H1 (cell line): ENCODE measurements around the gene NDUFV1. TPM values are rescaled to one million over a fixed set of nuclear protein-coding genes. Genes with fewer than 3 reads are reported as not detected.
"Not testable (repeated sequence)": the region's sequence is repeated elsewhere in the genome, so short reads cannot be mapped to it uniquely, and the experiment has no call there.

Experiments
- CTCF ChIA-PET: fragments of 300-600 bp; sonication (Branson Sonifier 250); formaldehyde crosslinking; loops from one replicate; lab custom pipeline; 2021; ENCODE audit not compliant: partially characterized antibody; lab: Charles Lee
- POLR2A ChIA-PET: fragments of 300-600 bp; sonication (Branson Sonifier 250); formaldehyde crosslinking; loops from one replicate; lab custom pipeline; 2021; ENCODE audit warnings: inconsistent platforms; ENCODE audit not compliant: partially characterized antibody; lab: Charles Lee
- DNase-seq, 2 experiments: peaks; one replicate each; pipeline versions ENCODE4 v3.0.0 to v3.0.0-alpha.2; 2010 to 2022; ENCODE audit warnings: low spot score in 2 of 2, low read depth in 1 of 2, mixed read lengths in 1 of 2
- FAIRE-seq: peaks from 2 replicates; lab custom pipeline; 2011; peaks lifted over from hg19 to GRCh38; lab: Jason Lieb, UNC
- H2AFZ ChIP-seq: 2 replicates; pipeline ENCODE4 v1.8.1; 2012; ENCODE audit warnings: low read length, inconsistent platforms
- H2AK5ac ChIP-seq: 2 replicates; pipeline ENCODE4 v1.6.1; 2013; ENCODE audit warnings: low read depth, low read length
- H2BK120ac ChIP-seq: replicated peaks from 2 replicates; pipeline ENCODE3; 2013; ENCODE audit warnings: low read depth, low read length, inconsistent platforms
- H2BK12ac ChIP-seq: 2 replicates; pipeline ENCODE4 v1.6.1; 2013; ENCODE audit warnings: low read depth, low read length
- H2BK15ac ChIP-seq: 2 replicates; pipeline ENCODE4 v1.6.1; 2013; ENCODE audit warnings: low read length
- H2BK20ac ChIP-seq: 2 replicates; pipeline ENCODE4 v1.6.1; 2013; ENCODE audit warnings: low read length
- H2BK5ac ChIP-seq: 2 replicates; pipeline ENCODE4 v1.6.1; 2013; ENCODE audit warnings: low read depth, low read length
- H3K14ac ChIP-seq: 2 replicates; pipeline ENCODE4 v1.6.1; 2013; ENCODE audit warnings: inconsistent platforms; ENCODE audit not compliant: insufficient read length
- H3K18ac ChIP-seq: 2 replicates; pipeline ENCODE4 v1.6.1; 2013; ENCODE audit warnings: low read length; ENCODE audit errors: extremely low read depth
- H3K23ac ChIP-seq: 2 replicates; pipeline ENCODE4 v1.6.1; 2013; ENCODE audit warnings: inconsistent platforms; ENCODE audit not compliant: insufficient read length
- H3K23me2 ChIP-seq: 2 replicates; pipeline ENCODE4 v1.6.1; 2013; ENCODE audit warnings: low read depth, low read length
- H3K27ac ChIP-seq: 2 replicates; pipeline ENCODE4 v1.6.1; 2011; ENCODE audit warnings: low read depth, low read length, inconsistent platforms
- H3K27me3 ChIP-seq, 4 experiments: replicated peaks in 1 of 4; 1 replicate in 1 of 4; 2 replicates in 3 of 4; pipeline versions ENCODE4 v1.6.1 to v1.8.1; 2011 to 2013; ENCODE audit warnings: low read length in 3 of 4, mild to moderate bottlenecking in 3 of 4, inconsistent platforms in 2 of 4, mixed read lengths in 2 of 4, moderate library complexity in 1 of 4; ENCODE audit not compliant: control insufficient read depth in 3 of 4, insufficient read depth in 3 of 4; ENCODE audit errors: extremely low read depth in 1 of 4
- H3K36me3 ChIP-seq, 4 experiments: 2 replicates each; pipeline versions ENCODE4 v1.6.1 to v1.8.1; 2011 to 2013; ENCODE audit warnings: mild to moderate bottlenecking in 4 of 4, low read length in 3 of 4, moderate library complexity in 2 of 4, control low read depth in 1 of 4, inconsistent platforms in 1 of 4; ENCODE audit not compliant: insufficient read depth in 4 of 4, control insufficient read depth in 2 of 4
- H3K4ac ChIP-seq: replicated peaks from 2 replicates; pipeline ENCODE3; 2013; ENCODE audit warnings: low read length, low read depth, mixed read lengths, inconsistent platforms; ENCODE audit not compliant: insufficient read length
- H3K4me1 ChIP-seq, 4 experiments: replicated peaks in 1 of 4; 1 replicate in 1 of 4; 2 replicates in 3 of 4; pipeline versions ENCODE4 v1.6.1 to v1.8.1; 2011 to 2013; ENCODE audit warnings: low read length in 3 of 4, inconsistent platforms in 2 of 4, mixed read lengths in 1 of 4; ENCODE audit not compliant: insufficient read depth in 4 of 4, control insufficient read depth in 3 of 4
- H3K4me2 ChIP-seq, 2 experiments: 2 replicates each; pipeline versions ENCODE4 v1.6.1 to v1.8.1; 2011 to 2013; ENCODE audit warnings: low read depth in 2 of 2, low read length in 2 of 2, control low read depth in 1 of 2, inconsistent platforms in 1 of 2, mild to moderate bottlenecking in 1 of 2; ENCODE audit not compliant: insufficient read depth in 1 of 2
- H3K4me3 ChIP-seq, 4 experiments: fragments of 200-600, 300-600 bp in 1 of 4; sonication (generic), shearing (Covaris generic), sonication (Bioruptor Twin) in 1 of 4; 2 replicates each; pipeline versions ENCODE4 v1.5.1 to v1.8.1; 2011 to 2016; ENCODE audit warnings: low read length in 4 of 4, low read depth in 3 of 4, control low read depth in 2 of 4, inconsistent platforms in 2 of 4, mild to moderate bottlenecking in 2 of 4, mixed read lengths in 1 of 4, moderate library complexity in 1 of 4; ENCODE audit not compliant: insufficient read depth in 2 of 4; ENCODE audit errors: extremely low read depth in 1 of 4
- H3K56ac ChIP-seq: replicated peaks from 2 replicates; pipeline ENCODE3; 2013; ENCODE audit warnings: low read depth, mild to moderate bottlenecking, mixed read lengths, low read length, inconsistent platforms; ENCODE audit not compliant: insufficient read length
- H3K79me1 ChIP-seq: 2 replicates; pipeline ENCODE4 v1.6.1; 2013; ENCODE audit warnings: low read depth, low read length, control low read depth
- H3K79me2 ChIP-seq, 2 experiments: 2 replicates each; pipeline versions ENCODE4 v1.6.1 to v1.8.1; 2012 to 2013; ENCODE audit warnings: low read length in 2 of 2, mild to moderate bottlenecking in 2 of 2, inconsistent platforms in 1 of 2; ENCODE audit not compliant: insufficient read depth in 2 of 2, control insufficient read depth in 1 of 2
- H3K9ac ChIP-seq, 4 experiments: replicated peaks in 1 of 4; 1 replicate in 1 of 4; 2 replicates in 3 of 4; pipeline versions ENCODE4 v1.6.1 to v1.8.1; 2011 to 2013; ENCODE audit warnings: low read depth in 3 of 4, low read length in 3 of 4, control low read depth in 2 of 4, mild to moderate bottlenecking in 2 of 4, moderate library complexity in 2 of 4, inconsistent platforms in 1 of 4; ENCODE audit errors: extremely low read depth in 1 of 4
- H3K9me3 ChIP-seq, 2 experiments: 2 replicates each; pipeline versions ENCODE4 v1.6.1 to v1.8.1; 2012 to 2013; ENCODE audit warnings: mild to moderate bottlenecking in 2 of 2, moderate library complexity in 2 of 2, control low read depth in 1 of 2, inconsistent platforms in 1 of 2, low read depth in 1 of 2, low read length in 1 of 2, mixed read lengths in 1 of 2; ENCODE audit not compliant: insufficient read depth in 2 of 2
- H4K20me1 ChIP-seq, 2 experiments: replicated peaks in 1 of 2; 2 replicates each; pipeline versions ENCODE3 to v1.8.1; 2011 to 2013; ENCODE audit warnings: inconsistent platforms in 2 of 2, low read length in 2 of 2, mild to moderate bottlenecking in 1 of 2; ENCODE audit not compliant: insufficient read depth in 2 of 2, control insufficient read depth in 1 of 2
- H4K5ac ChIP-seq: 2 replicates; pipeline ENCODE4 v1.6.1; 2013; ENCODE audit warnings: low read length, low read depth, mixed read lengths, inconsistent platforms; ENCODE audit not compliant: insufficient read length
- H4K8ac ChIP-seq: 2 replicates; pipeline ENCODE4 v1.8.0; 2013; ENCODE audit warnings: mild to moderate bottlenecking, moderate library complexity, low read length, inconsistent platforms; ENCODE audit not compliant: insufficient read depth; ENCODE audit errors: extremely low read depth
- H4K91ac ChIP-seq: replicated peaks from 2 replicates; pipeline ENCODE3; 2013; ENCODE audit warnings: low read length, mixed read lengths, inconsistent platforms; ENCODE audit not compliant: insufficient read length
- WGBS, 2 experiments: shearing (Covaris generic) in 1 of 2; methylation state at CpG; one replicate each; pipeline versions ENCODE4 v1.1.6 to v1.1.7; 2013 to 2015; ENCODE audit warnings: low lambda C conversion rate in 2 of 2, mixed read lengths in 2 of 2, inconsistent platforms in 1 of 2, low coverage in 1 of 2, missing lambda C conversion rate in 1 of 2; ENCODE audit not compliant: insufficient replicate concordance in 2 of 2, insufficient coverage in 1 of 2, insufficient read length in 1 of 2; ENCODE audit errors: extremely low coverage in 1 of 2, missing lambda C conversion rate in 1 of 2; 5-methylcytosine and 5-hydroxymethylcytosine counted together
- polyA plus RNA-seq, 7 experiments: library from polyadenylated mRNA; depleted of rRNA in 3 of 7; stranded (reverse) in 5 of 7; unstranded in 2 of 7; fragments of >200 nt in 5 of 7; fragments of 200-250 nt in 2 of 7; gene quantifications; 1 replicate in 5 of 7; 2 replicates in 1 of 7; 4 replicates in 1 of 7; pipeline versions ENCODE4 v1.2.1 to v1.2.3, GENCODE V29; 2011 to 2013; ENCODE audit warnings: missing spikeins in 2 of 7, mixed read lengths in 2 of 7
- total RNA-seq: library from RNA; stranded (reverse); fragmentation: NEBNext Ultra II Directional; extraction: Animal tissue kit (Norgen Biotek cat#: 25700); gene quantifications from 2 replicates; pipeline ENCODE4 v1.2.1, GENCODE V29; 2021

NDUFV1 gene
- total and polyA plus RNA-seq, 2 of the 8 experiments (the other 6 are each of a cell fraction or from before 2014, with no cell fraction given): 125 to 131 TPM

DNA sequence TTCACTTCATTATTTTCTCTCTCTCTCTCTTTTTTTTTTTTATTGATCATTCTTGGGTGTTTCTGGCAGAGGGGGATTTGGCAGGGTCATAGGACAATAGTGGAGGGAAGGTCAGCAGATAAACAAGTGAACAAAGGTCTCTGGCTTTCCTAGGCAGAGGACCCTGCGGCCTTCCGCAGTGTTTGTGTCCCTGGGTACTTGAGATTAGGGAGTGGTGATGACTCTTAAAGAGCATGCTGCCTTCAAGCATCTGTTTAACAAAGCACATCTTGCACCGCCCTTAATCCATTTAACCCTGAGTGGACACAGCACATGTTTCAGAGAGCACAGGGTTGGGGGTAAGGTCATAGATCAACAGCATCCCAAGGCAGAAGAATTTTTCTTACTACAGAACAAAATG is 9.3 kb upstream of the NDUFV1 start:
- not testable (repeated sequence) for H2AK5ac ChIP-seq, H3K79me1 ChIP-seq, H3K27ac ChIP-seq, H2BK12ac ChIP-seq, H2AFZ ChIP-seq, H3K79me2 ChIP-seq, H3K23me2 ChIP-seq, H3K4me3 ChIP-seq, FAIRE-seq, H4K5ac ChIP-seq, H3K4me1 ChIP-seq, H3K4ac ChIP-seq, H4K8ac ChIP-seq, H2BK20ac ChIP-seq, H3K18ac ChIP-seq, DNase-seq, H2BK15ac ChIP-seq, H3K36me3 ChIP-seq, H2BK120ac ChIP-seq, H2BK5ac ChIP-seq, H3K23ac ChIP-seq, H3K14ac ChIP-seq, H4K91ac ChIP-seq, H3K56ac ChIP-seq, H4K20me1 ChIP-seq, H3K4me2 ChIP-seq, H3K27me3 ChIP-seq, H3K9ac ChIP-seq
- ChIA-PET POLR2A (interaction anchor here (2.0 kb wide), 1 partner anchor 17 kb away, joined by 5 read pairs; no protein-coding TSS in a partner anchor), CTCF (interaction anchor here (1.4 to 2.5 kb wide), 2 partner anchors 14 to 20 kb away, joined by 3 to 7 read pairs; partner anchors contain the start of gene GSTP1)
- WGBS, 2 experiments: no CpG with 5 or more reads among the region's 3 CpGs
- H3K9me3 ChIP-seq: peaks cover 5 to 10% of the 10 kb centered on the region in 2 experiments; a peak in 3 of 4 replicates

DNA sequence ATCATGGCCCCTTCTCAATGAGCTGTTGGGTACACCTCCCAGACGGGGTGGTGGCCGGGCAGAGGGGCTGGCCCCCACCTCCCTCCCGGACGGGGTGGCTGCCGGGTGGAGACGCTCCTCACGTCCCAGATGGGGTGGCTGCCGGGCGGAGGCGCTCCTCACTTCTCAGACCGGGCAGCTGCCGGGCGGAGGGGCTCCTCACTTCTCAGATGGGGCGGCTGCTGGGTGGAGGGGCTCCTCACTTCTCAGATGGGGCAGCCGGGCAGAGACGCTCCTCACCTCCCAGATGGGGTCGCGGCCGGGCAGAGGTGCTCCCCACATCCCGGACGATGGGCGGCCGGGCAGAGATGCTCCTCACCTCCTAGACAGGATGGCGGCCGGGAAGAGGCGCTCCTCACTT is 8.8 kb upstream of the NDUFV1 start:
- not testable (repeated sequence) for H3K4me3 ChIP-seq, H2BK20ac ChIP-seq, H2BK15ac ChIP-seq, H3K79me2 ChIP-seq, H3K9ac ChIP-seq, H3K36me3 ChIP-seq, H2BK5ac ChIP-seq, H4K91ac ChIP-seq, H4K5ac ChIP-seq, H3K56ac ChIP-seq, H3K23me2 ChIP-seq, H2AK5ac ChIP-seq, FAIRE-seq, DNase-seq, H3K23ac ChIP-seq, H2BK120ac ChIP-seq, H3K4me1 ChIP-seq, H4K20me1 ChIP-seq, H3K79me1 ChIP-seq, H3K14ac ChIP-seq, H3K4me2 ChIP-seq, H4K8ac ChIP-seq, H2BK12ac ChIP-seq, H3K27ac ChIP-seq, H2AFZ ChIP-seq, H3K27me3 ChIP-seq, H3K4ac ChIP-seq, H3K18ac ChIP-seq
- 94% methylated on average over 20 of the region's 26 CpGs; no CpG with 5 or more reads in 1 of the 2 experiments for WGBS, 2 experiments
- peaks cover 5 to 10% of the 10 kb centered on the region in 2 experiments; a peak in 3 of 4 replicates for H3K9me3 ChIP-seq
- POLR2A ChIA-PET: interaction anchor here (1.4 to 2.0 kb wide), 2 partner anchors 17 to 20 kb away, joined by 3 to 5 read pairs; no protein-coding TSS in a partner anchor
- CTCF ChIA-PET: interaction anchor here (1.4 kb wide), 1 partner anchor 17 kb away, joined by 4 read pairs; no protein-coding TSS in a partner anchor
